Neural cell (in vitro differentiated cells): Measurements from ENCODE around the gene MRRF. TPM values are rescaled to one million over a fixed set of nuclear protein-coding genes. Genes with fewer than 3 reads are reported as not detected.
"Not testable (repeated sequence)": the region's sequence is repeated elsewhere in the genome, so short reads cannot be mapped to it uniquely, and the experiment has no call there.

ENCODE experiments used
- H2AFZ ChIP-seq: fragments of 200-600, 300-800 bp; sonication (generic), shearing (Covaris generic); 2 replicates; pipeline ENCODE4 v1.6.0; 2014; ENCODE audit warnings: low read depth, mild to moderate bottlenecking, antibody characterized with exemption, low read length, moderate library complexity
- H3F3A ChIP-seq: fragments of 200-600 bp; shearing (Covaris generic); 2 replicates; pipeline ENCODE4 v1.6.1; 2016; ENCODE audit warnings: mild to moderate bottlenecking, moderate library complexity, mixed read lengths, antibody characterized with exemption, low read length; ENCODE audit not compliant: insufficient read depth, poor library complexity, severe bottlenecking
- H3K27ac ChIP-seq: fragments of 200-600, 300-800 bp; sonication (generic), shearing (Covaris generic); 2 replicates; pipeline ENCODE4 v1.5.1; 2014; ENCODE audit warnings: mild to moderate bottlenecking, low read length, moderate library complexity
- H3K27me3 ChIP-seq: fragments of 300-800, 200-600 bp; sonication (generic), shearing (Covaris generic); 2 replicates; pipeline ENCODE4 v1.6.0; 2014; ENCODE audit warnings: mild to moderate bottlenecking, low read depth, low read length, moderate library complexity; ENCODE audit not compliant: insufficient read depth
- H3K36me3 ChIP-seq: fragments of 300-800, 200-600 bp; sonication (generic), shearing (Covaris generic); 2 replicates; pipeline ENCODE4 v1.5.1; 2014; ENCODE audit warnings: mild to moderate bottlenecking, antibody characterized with exemption, low read length, moderate library complexity; ENCODE audit not compliant: insufficient read depth
- H3K4me2 ChIP-seq: fragments of 300-800, 200-600 bp; sonication (generic), shearing (Covaris generic); 2 replicates; pipeline ENCODE4 v1.6.0; 2014; ENCODE audit warnings: mild to moderate bottlenecking, low read length
- H3K4me3 ChIP-seq: fragments of 300-800, 200-600 bp; sonication (generic), shearing (Covaris generic); 2 replicates; pipeline ENCODE4 v1.5.1; 2014; ENCODE audit warnings: mild to moderate bottlenecking, low read length, moderate library complexity
- H3K79me2 ChIP-seq: fragments of 200-600 bp; shearing (Covaris generic); replicated peaks from 2 replicates; pipeline ENCODE4 v1.6.0; 2014; ENCODE audit warnings: mild to moderate bottlenecking, low read length, moderate library complexity; ENCODE audit not compliant: insufficient read depth
- H3K9ac ChIP-seq: fragments of 300-800, 200-600 bp; sonication (generic), shearing (Covaris generic); 2 replicates; pipeline ENCODE4 v1.6.1; 2016; ENCODE audit warnings: mild to moderate bottlenecking, low read length, mixed read lengths
- H3K9me2 ChIP-seq: fragments of 200-600 bp; shearing (Covaris generic); 2 replicates; pipeline ENCODE4 v1.6.1; 2016; ENCODE audit warnings: mild to moderate bottlenecking, low read length, mixed read lengths; ENCODE audit not compliant: insufficient read depth
- H3K9me3 ChIP-seq: fragments of 200-600, 300-800 bp; sonication (generic), shearing (Covaris generic); 2 replicates; pipeline ENCODE4 v1.6.1; 2016; ENCODE audit warnings: mild to moderate bottlenecking, mixed run types, low read length, moderate library complexity, mixed read lengths
- H4K20me1 ChIP-seq: fragments of 200-600 bp; shearing (Covaris generic); 2 replicates; pipeline ENCODE4 v1.6.1; 2016; ENCODE audit warnings: mild to moderate bottlenecking, mixed run types; ENCODE audit not compliant: insufficient read depth
- CTCF ChIP-seq: fragments of 450-650 bp; IDR thresholded peaks from 2 replicates; pipeline ENCODE4 v1.5.1; 2014; ENCODE audit warnings: antibody characterized with exemption, mild to moderate bottlenecking, moderate library complexity; ENCODE audit not compliant: poor library complexity, severe bottlenecking
- EP300 ChIP-seq: fragments of 450-650 bp; conservative IDR thresholded peaks from 2 replicates; pipeline ENCODE4 v1.6.1; 2014; ENCODE audit warnings: antibody characterized with exemption, mild to moderate bottlenecking, moderate library complexity; ENCODE audit not compliant: poor library complexity, severe bottlenecking
- EZH2 ChIP-seq: fragments of 200-600, 300-800 bp; shearing (Covaris generic), sonication (generic); IDR thresholded peaks from 2 replicates; pipeline ENCODE4 v1.6.1; 2014; ENCODE audit warnings: antibody characterized with exemption, low read length, borderline replicate concordance, mild to moderate bottlenecking; ENCODE audit not compliant: insufficient read depth, poor library complexity, severe bottlenecking
- MXI1 ChIP-seq: fragments of 450-650 bp; conservative IDR thresholded peaks from 2 replicates; pipeline ENCODE4 v1.6.1; 2014; ENCODE audit warnings: antibody characterized with exemption, mild to moderate bottlenecking; ENCODE audit not compliant: poor library complexity, severe bottlenecking
- POLR2AphosphoS5 ChIP-seq: IDR thresholded peaks from 2 replicates; pipeline ENCODE4 v1.6.1; 2012
- RAD21 ChIP-seq: fragments of 450-650 bp; conservative IDR thresholded peaks from 2 replicates; pipeline ENCODE4 v1.6.1; 2014; ENCODE audit warnings: antibody characterized with exemption, mild to moderate bottlenecking, moderate library complexity
- REST ChIP-seq: IDR thresholded peaks from 2 replicates; pipeline ENCODE4 v1.6.1; 2012; ENCODE audit warnings: borderline replicate concordance
- SMC3 ChIP-seq: fragments of 450-650 bp; conservative IDR thresholded peaks from 2 replicates; pipeline ENCODE4 v1.6.1; 2014; ENCODE audit warnings: antibody characterized with exemption, mild to moderate bottlenecking, moderate library complexity; ENCODE audit not compliant: poor library complexity
- TAF1 ChIP-seq: IDR thresholded peaks from 2 replicates; pipeline ENCODE4 v1.6.1; 2012; ENCODE audit warnings: low read depth
- polyA plus RNA-seq: library from polyadenylated mRNA; depleted of rRNA; stranded (reverse); fragments of >200 nt; gene quantifications from 2 replicates; pipeline ENCODE4 v1.2.3, GENCODE V29; 2014

MRRF gene
- polyA plus RNA-seq, 1 donor from 2014 or later = 40.7 TPM

- Histone ChIP-seq H3K4me3 (no peak overlapping the region), H3K36me3 (no peaks in the 10 kb centered on the region), H3K79me2 (no peaks in the 10 kb centered on the region), H3K9ac (no peak overlapping the region), H4K20me1 (no peaks in the 10 kb centered on the region), H3F3A (no peaks in the 10 kb centered on the region), H3K27me3 (no peaks in the 10 kb centered on the region), H3K9me2 (no peaks in the 10 kb centered on the region), H3K27ac (no peak overlapping the region), H3K9me3 (no peaks in the 10 kb centered on the region), H3K4me2 (no peak overlapping the region), H2AFZ (no peak overlapping the region)
- TF ChIP-seq CTCF = no peak
- no peak for TF ChIP-seq POLR2AphosphoS5
- TF ChIP-seq EZH2 = no peak
- TF ChIP-seq SMC3 = no peak
- no peak for TF ChIP-seq MXI1
- TF ChIP-seq RAD21 = no peak
- TF ChIP-seq EP300 = no peak
- TF ChIP-seq TAF1 = no peak
- no peak for TF ChIP-seq REST
Observed at GRCh38 chr9:122356627-122357026, 91.9 kb downstream of the MRRF start.

- Histone ChIP-seq H3K4me3 (no peak overlapping the region), H2AFZ (no peak overlapping the region), H3K27ac (no peak overlapping the region), H3K4me2 (no peak overlapping the region), H3K9ac (no peak overlapping the region), H3K9me2 (no peaks in the 10 kb centered on the region), H3K9me3 (no peaks in the 10 kb centered on the region), H3K27me3 (no peaks in the 10 kb centered on the region), H4K20me1 (no peaks in the 10 kb centered on the region), H3F3A (no peaks in the 10 kb centered on the region), H3K36me3 (no peaks in the 10 kb centered on the region), H3K79me2 (no peaks in the 10 kb centered on the region)
- TF ChIP-seq REST = no peak
- no peak for TF ChIP-seq SMC3
- TF ChIP-seq POLR2AphosphoS5 = no peak
- no peak for TF ChIP-seq EZH2
- no peak for TF ChIP-seq EP300
- no peak for TF ChIP-seq MXI1
Observed at GRCh38 chr9:122360891-122361290, 96.2 kb downstream of the MRRF start.

GRCh38 chr9:122363131-122363530, 98.4 kb downstream of the MRRF start:
- not testable (repeated sequence) for H3K9me2 ChIP-seq, H3K27me3 ChIP-seq, H3F3A ChIP-seq, H3K27ac ChIP-seq, H2AFZ ChIP-seq, H3K36me3 ChIP-seq, H3K9me3 ChIP-seq, H3K4me3 ChIP-seq, H3K4me2 ChIP-seq, H4K20me1 ChIP-seq, H3K79me2 ChIP-seq, H3K9ac ChIP-seq
